Measurements from ENCODE around the gene ZFHX3. TPM values are rescaled to one million over a fixed set of nuclear protein-coding genes. Genes with fewer than 3 reads are reported as not detected.

Gene ZFHX3
- total and polyA plus RNA-seq, 2 of the 8 experiments (the other 6 are each of a cell fraction or from before 2014, with no cell fraction given): 0.08 to 0.99 TPM

DNA sequence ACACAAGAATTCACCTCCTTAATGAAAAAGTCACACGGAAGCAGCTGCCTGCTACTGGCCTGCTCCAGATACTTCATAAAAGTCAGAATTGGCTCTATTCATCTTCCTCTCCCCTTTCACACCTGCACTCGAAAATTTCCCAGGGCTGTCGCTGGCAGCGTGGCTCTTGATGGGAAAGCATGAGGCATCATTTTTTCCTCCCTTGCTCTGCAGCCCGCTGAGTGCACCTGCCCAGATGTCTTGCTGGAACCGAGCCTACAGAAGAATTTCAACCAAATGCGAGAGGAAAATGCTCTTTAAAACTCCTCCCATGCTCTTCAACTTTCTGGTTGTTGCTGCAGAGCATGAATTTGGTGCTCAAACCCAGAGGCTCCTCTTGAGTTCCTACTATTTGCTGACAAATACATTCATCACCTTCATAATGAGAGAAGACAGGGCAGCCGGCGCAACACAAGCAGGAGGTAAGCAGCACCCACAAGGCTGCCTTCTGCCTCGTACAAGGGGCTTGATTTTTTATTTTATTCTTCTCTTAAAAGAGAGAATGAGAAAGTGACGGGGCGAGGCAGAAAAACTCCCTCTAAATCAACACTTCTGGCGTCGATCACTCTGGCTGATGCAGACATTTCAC is 146.8 kb downstream of the ZFHX3 start (continued):
- TF ChIP-seq TAF7 (optimal IDR thresholded peaks at IDR 0.05; ENCODE audit: borderline replicate concordance, low read depth, low read length) (no peak), SIN3A (conservative IDR thresholded peaks at IDR 0.05 in 1 of 2, IDR thresholded peaks at IDR 0.05 in 1 of 2; ENCODE audit: low read depth in 1 of 2, low read length in 2 of 2) (no peak), EZH2 (IDR thresholded peaks at IDR 0.05; ENCODE audit: low read depth, low read length, severe bottlenecking) (no peak), RNF2 (IDR thresholded peaks at IDR 0.05; ENCODE audit: borderline replicate concordance, low read depth, low read length, missing control alignments, poor library complexity, severe bottlenecking) (no peak)
- TF ChIP-seq, protein P1, sequence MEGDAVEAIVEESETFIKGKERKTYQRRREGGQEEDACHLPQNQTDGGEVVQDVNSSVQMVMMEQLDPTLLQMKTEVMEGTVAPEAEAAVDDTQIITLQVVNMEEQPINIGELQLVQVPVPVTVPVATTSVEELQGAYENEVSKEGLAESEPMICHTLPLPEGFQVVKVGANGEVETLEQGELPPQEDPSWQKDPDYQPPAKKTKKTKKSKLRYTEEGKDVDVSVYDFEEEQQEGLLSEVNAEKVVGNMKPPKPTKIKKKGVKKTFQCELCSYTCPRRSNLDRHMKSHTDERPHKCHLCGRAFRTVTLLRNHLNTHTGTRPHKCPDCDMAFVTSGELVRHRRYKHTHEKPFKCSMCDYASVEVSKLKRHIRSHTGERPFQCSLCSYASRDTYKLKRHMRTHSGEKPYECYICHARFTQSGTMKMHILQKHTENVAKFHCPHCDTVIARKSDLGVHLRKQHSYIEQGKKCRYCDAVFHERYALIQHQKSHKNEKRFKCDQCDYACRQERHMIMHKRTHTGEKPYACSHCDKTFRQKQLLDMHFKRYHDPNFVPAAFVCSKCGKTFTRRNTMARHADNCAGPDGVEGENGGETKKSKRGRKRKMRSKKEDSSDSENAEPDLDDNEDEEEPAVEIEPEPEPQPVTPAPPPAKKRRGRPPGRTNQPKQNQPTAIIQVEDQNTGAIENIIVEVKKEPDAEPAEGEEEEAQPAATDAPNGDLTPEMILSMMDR (IDR thresholded peaks at IDR 0.05; ENCODE audit: control extremely low read depth in 1 of 3, insufficient read depth in 1 of 3, low read depth in 1 of 3, low read length in 3 of 3): no peak
- TF ChIP-seq, protein P2, sequence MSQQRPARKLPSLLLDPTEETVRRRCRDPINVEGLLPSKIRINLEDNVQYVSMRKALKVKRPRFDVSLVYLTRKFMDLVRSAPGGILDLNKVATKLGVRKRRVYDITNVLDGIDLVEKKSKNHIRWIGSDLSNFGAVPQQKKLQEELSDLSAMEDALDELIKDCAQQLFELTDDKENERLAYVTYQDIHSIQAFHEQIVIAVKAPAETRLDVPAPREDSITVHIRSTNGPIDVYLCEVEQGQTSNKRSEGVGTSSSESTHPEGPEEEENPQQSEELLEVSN (IDR thresholded peaks at IDR 0.05): no peak
